Mucosa of stomach (tissue), 1 donor: ENCODE data around the gene FKBP6.
"Not testable (repeated sequence)": the region's sequence is repeated elsewhere in the genome, so short reads cannot be mapped to it uniquely, and the experiment has no call there.

Source experiments
- H3K27me3 ChIP-seq: one replicate; pipeline ENCODE4 v1.7.0; 2013; ENCODE audit warnings: mild to moderate bottlenecking, low read length; ENCODE audit not compliant: control insufficient read depth, insufficient read depth
- H3K36me3 ChIP-seq: one replicate; pipeline ENCODE4 v1.7.0; 2013; ENCODE audit warnings: low read length; ENCODE audit not compliant: control insufficient read depth, insufficient read depth
- H3K4me1 ChIP-seq: one replicate; pipeline ENCODE4 v1.7.0; 2013; ENCODE audit warnings: mild to moderate bottlenecking, low read length; ENCODE audit not compliant: control insufficient read depth, insufficient read depth
- H3K4me3 ChIP-seq: one replicate; pipeline ENCODE4 v1.7.0; 2013; ENCODE audit warnings: low read length
- H3K9ac ChIP-seq: one replicate; pipeline ENCODE4 v1.7.0; 2013; ENCODE audit warnings: mild to moderate bottlenecking, low read length, moderate library complexity
- H3K9me3 ChIP-seq: one replicate; pipeline ENCODE4 v1.7.0; 2013; ENCODE audit warnings: mild to moderate bottlenecking, low read length, moderate library complexity; ENCODE audit not compliant: control insufficient read depth
- donor health status: Pancreatic carcinoma.

Gene FKBP6

GRCh38 chr7:73327922-73328321 is at the start of gene FKBP6, which contains the start of gene TRIM50:
TSS of gene FKBP6 (plus strand) at chr7:73328161. CDS start at chr7:73328429, 268 bp downstream.
TSS of gene TRIM50 (minus strand) at chr7:73328082. CDS start at chr7:73324787, 3,295 bp downstream.
- H3K9me3 ChIP-seq, H3K27me3 ChIP-seq, H3K36me3 ChIP-seq, H3K9ac ChIP-seq, H3K4me1 ChIP-seq, H3K4me3 ChIP-seq: not testable (repeated sequence)

GRCh38 chr7:73297235-73297634 is 30.7 kb upstream of the FKBP6 start:
- H3K36me3 ChIP-seq, H3K9me3 ChIP-seq, H3K4me1 ChIP-seq, H3K9ac ChIP-seq, H3K4me3 ChIP-seq, H3K27me3 ChIP-seq: not testable (repeated sequence)

GRCh38 chr7:73297706-73298105 is 30.3 kb upstream of the FKBP6 start:
- not testable (repeated sequence) for H3K36me3 ChIP-seq, H3K27me3 ChIP-seq, H3K4me3 ChIP-seq, H3K9me3 ChIP-seq, H3K9ac ChIP-seq, H3K4me1 ChIP-seq

GRCh38 chr7:73299812-73300211 is 28.1 kb upstream of the FKBP6 start:
- H3K9ac ChIP-seq, H3K9me3 ChIP-seq, H3K36me3 ChIP-seq, H3K4me1 ChIP-seq, H3K27me3 ChIP-seq, H3K4me3 ChIP-seq: not testable (repeated sequence)

GRCh38 chr7:73301108-73301507 is 26.9 kb upstream of the FKBP6 start:
- H3K4me1 ChIP-seq, H3K36me3 ChIP-seq, H3K9ac ChIP-seq, H3K9me3 ChIP-seq, H3K4me3 ChIP-seq, H3K27me3 ChIP-seq: not testable (repeated sequence)

- H3K4me3 ChIP-seq, H3K9ac ChIP-seq, H3K27me3 ChIP-seq, H3K36me3 ChIP-seq, H3K9me3 ChIP-seq, H3K4me1 ChIP-seq: not testable (repeated sequence)
These were observed 25.1 kb upstream of the FKBP6 start for GRCh38 chr7:73302846-73303245.

- no peak overlapping the region for H3K4me3 ChIP-seq
- H3K27me3 ChIP-seq = no peaks in the 10 kb centered on the region
- no peak overlapping the region for H3K9ac ChIP-seq
- no peaks in the 10 kb centered on the region for H3K9me3 ChIP-seq
- no peaks in the 10 kb centered on the region for H3K36me3 ChIP-seq
- H3K4me1 ChIP-seq = no peaks in the 10 kb centered on the region
These were observed 24.4 kb upstream of the FKBP6 start for GRCh38 chr7:73303546-73303945.

- no peak overlapping the region for H3K9ac ChIP-seq
- H3K9me3 ChIP-seq = no peaks in the 10 kb centered on the region
- H3K4me3 ChIP-seq = no peak overlapping the region
- H3K36me3 ChIP-seq = no peaks in the 10 kb centered on the region
- no peaks in the 10 kb centered on the region for H3K27me3 ChIP-seq
- H3K4me1 ChIP-seq = peaks cover 1% of the 10 kb centered on the region
These were observed 23.9 kb upstream of the FKBP6 start for GRCh38 chr7:73304071-73304470.

- not testable (repeated sequence) for H3K4me1 ChIP-seq, H3K36me3 ChIP-seq, H3K9me3 ChIP-seq, H3K9ac ChIP-seq, H3K27me3 ChIP-seq, H3K4me3 ChIP-seq
These were observed 23.2 kb upstream of the FKBP6 start for GRCh38 chr7:73304612-73305387.

- no peaks in the 10 kb centered on the region for H3K9me3 ChIP-seq
- H3K27me3 ChIP-seq = no peaks in the 10 kb centered on the region
- H3K9ac ChIP-seq = no peak overlapping the region
- H3K36me3 ChIP-seq = no peaks in the 10 kb centered on the region
- H3K4me3 ChIP-seq = no peak overlapping the region
- peaks cover 5% of the 10 kb centered on the region for H3K4me1 ChIP-seq
These were observed 20.5 kb upstream of the FKBP6 start for GRCh38 chr7:73307436-73307835.

- Histone ChIP-seq H3K9ac (peak overlapping the region; percentile 70), H3K4me3 (peak overlapping the region; percentile 71)
These were observed 19.8 kb upstream of the FKBP6 start for GRCh38 chr7:73308074-73308664.

GRCh38 chr7:73308665-73309214 is 19.2 kb upstream of the FKBP6 start, which contains the start of gene NSUN5:
TSS of gene NSUN5 (minus strand) at chr7:73308826. CDS start at chr7:73308790, 36 bp downstream.
- peak within 1 kb of the TSS; percentile 71 for H3K4me3 ChIP-seq
- H3K9me3 ChIP-seq = no peaks in the 10 kb centered on the region
- peaks cover 5% of the 10 kb centered on the region for H3K4me1 ChIP-seq
- no peaks in the 10 kb centered on the region for H3K27me3 ChIP-seq
- H3K9ac ChIP-seq = peak within 1 kb of the TSS; percentile 70
- no peaks in the 10 kb centered on the region for H3K36me3 ChIP-seq

More at GRCh38 chr7:73308074-73308664, 19.8 kb upstream of the FKBP6 start:
- H3K4me1 ChIP-seq = peaks cover 5% of the 10 kb centered on the region
- no peaks in the 10 kb centered on the region for H3K9me3 ChIP-seq
- H3K36me3 ChIP-seq = no peaks in the 10 kb centered on the region
- no peaks in the 10 kb centered on the region for H3K27me3 ChIP-seq
